Gastrocnemius medialis (tissue), 4 donors: Measurements from ENCODE around the gene ACO1. TPM values are rescaled to one million over a fixed set of nuclear protein-coding genes. Genes with fewer than 3 reads are reported as not detected.

Experiments used
- ATAC-seq, 2 donors: fragments of 150-250 bp; one replicate each; pipeline ENCODE4 v1.9.1; 2016
- DNase-seq, 2 donors: peaks; one replicate each; pipeline ENCODE4 v3.0.0-alpha.2; 2019
- H3K27ac ChIP-seq, 4 donors: fragments of 200-600 bp; sonication (generic); 1 replicate in 1 of 4; 2 replicates in 3 of 4; pipeline ENCODE4 v1.5.1; 2016 to 2018; ENCODE audit warnings: mild to moderate bottlenecking in 2 of 4, moderate library complexity in 1 of 4
- H3K27me3 ChIP-seq, 3 donors: fragments of 200-600 bp; sonication (generic) in 2 of 3; 1 replicate in 1 of 3; 2 replicates in 2 of 3; pipeline versions ENCODE4 v1.5.1 to v1.6.0; 2016 to 2019; ENCODE audit warnings: mild to moderate bottlenecking in 1 of 3, moderate library complexity in 1 of 3
- H3K36me3 ChIP-seq, 2 donors: fragments of 200-600 bp; sonication (generic) in 1 of 2; one replicate each; pipeline ENCODE4 v1.5.1; 2017 to 2018
- H3K4me1 ChIP-seq, 2 donors: fragments of 200-600 bp; sonication (generic) in 1 of 2; one replicate each; pipeline ENCODE4 v1.5.1; 2016 to 2017; ENCODE audit warnings: mild to moderate bottlenecking in 2 of 2
- H3K4me3 ChIP-seq, 4 donors: fragments of 200-600 bp; sonication (generic) in 3 of 4; 1 replicate in 1 of 4; 2 replicates in 3 of 4; pipeline ENCODE4 v1.5.1; 2016 to 2019; ENCODE audit warnings: mild to moderate bottlenecking in 2 of 4
- H3K9me3 ChIP-seq, 3 donors: fragments of 200-600 bp; sonication (generic) in 2 of 3; 1 replicate in 1 of 3; 2 replicates in 2 of 3; pipeline ENCODE4 v1.5.1; 2016 to 2019
- CTCF ChIP-seq, 5 experiments: fragments of 450-650 bp in 3 of 5; fragments of 200-600 bp in 2 of 5; sonication (generic) in 2 of 5; IDR thresholded peaks in 4 of 5; conservative IDR thresholded peaks in 1 of 5; 1 replicate in 4 of 5; 2 replicates in 1 of 5; pipeline ENCODE4 v1.5.1; 2016 to 2019; ENCODE audit warnings: antibody characterized with exemption in 5 of 5, mild to moderate bottlenecking in 3 of 5, moderate library complexity in 3 of 5
- POLR2A ChIP-seq, 2 donors: fragments of 450-650 bp; IDR thresholded peaks; one replicate each; pipeline ENCODE4 v1.6.1; 2017; ENCODE audit warnings: antibody characterized with exemption in 2 of 2, mild to moderate bottlenecking in 2 of 2, moderate library complexity in 2 of 2
- in situ Hi-C, 4 donors: fragments of 200-750 bp; cut with MboI; loops; one replicate each; pipeline versions ENCODE4 v1.15.0 to v1.8.0; 2017; ENCODE audit warnings: low sequenced_read_pairs in 4 of 4
- intact Hi-C: fragments of 100-400 bp; cut with DNase I; formaldehyde crosslinking; loops from one replicate; pipeline ENCODE4 v1.15.1; 2023; ENCODE audit warnings: low total_unique reads
- total RNA-seq, 4 donors: library from RNA; depleted of rRNA; stranded (reverse); fragments of >200 nt; gene quantifications; one replicate each; pipeline versions ENCODE4 v1.1.0 to v1.2.3, GENCODE V29; 2016

ACO1 gene
- total RNA-seq, 4 donors from 2014 or later = 28.3 to 35.0 (median 30.3) TPM

- Histone ChIP-seq H3K4me3 (no peak overlapping the region), H3K9me3 (no peaks in the 10 kb centered on the region), H3K4me1 (no peaks in the 10 kb centered on the region), H3K36me3 (peaks cover 0 to 35% of the 10 kb centered on the region in 2 donors), H3K27ac (no peak overlapping the region), H3K27me3 (no peaks in the 10 kb centered on the region)
- intact Hi-C loops (no loop called here), in situ Hi-C loops (no loop called here)
- DNase-seq (no peak), ATAC-seq (no peak)
- TF ChIP-seq POLR2A (IDR thresholded peaks at IDR 0.05) = no peak
- TF ChIP-seq CTCF (IDR thresholded peaks at IDR 0.05 in 4 of 5, conservative IDR thresholded peaks at IDR 0.05 in 1 of 5) = no peak
These were observed 113.5 kb downstream of the ACO1 start for GRCh38 chr9:32497921-32498320.

- TF ChIP-seq CTCF (IDR thresholded peaks at IDR 0.05 in 4 of 5, conservative IDR thresholded peaks at IDR 0.05 in 1 of 5) = no peak
- TF ChIP-seq POLR2A (IDR thresholded peaks at IDR 0.05) = no peak
- no peak for ATAC-seq
- intact Hi-C loops = no loop called here
- Histone ChIP-seq H3K27me3 (no peaks in the 10 kb centered on the region), H3K9me3 (no peaks in the 10 kb centered on the region), H3K27ac (no peak overlapping the region), H3K4me3 (no peak overlapping the region), H3K36me3 (peaks cover 0 to 35% of the 10 kb centered on the region in 2 donors), H3K4me1 (no peaks in the 10 kb centered on the region)
- in situ Hi-C loops = loop anchor here in 1 of 4 donors (10.0 kb wide), 1 partner anchor 64 kb away; no protein-coding TSS in a partner anchor
- DNase-seq = no peak
These were observed 116.3 kb downstream of the ACO1 start for GRCh38 chr9:32500768-32501167.

- DNase-seq (no peak), ATAC-seq (no peak)
- Histone ChIP-seq H3K9me3 (no peaks in the 10 kb centered on the region), H3K27me3 (no peaks in the 10 kb centered on the region), H3K27ac (no peak overlapping the region), H3K4me1 (peaks cover 0 to 4% of the 10 kb centered on the region in 2 donors), H3K4me3 (no peak overlapping the region), H3K36me3 (peaks cover 0 to 26% of the 10 kb centered on the region in 2 donors)
- intact Hi-C loops = no loop called here
- TF ChIP-seq POLR2A (IDR thresholded peaks at IDR 0.05) (no peak), CTCF (IDR thresholded peaks at IDR 0.05 in 4 of 5, conservative IDR thresholded peaks at IDR 0.05 in 1 of 5) (no peak)
- in situ Hi-C loops = loop anchor here in 1 of 4 donors (10.0 kb wide), 1 partner anchor 63 kb away; no protein-coding TSS in a partner anchor
These were observed 117.4 kb downstream of the ACO1 start for GRCh38 chr9:32501868-32502267.

GRCh38 chr9:32502464-32502863 lies 118.0 kb downstream of the ACO1 start:
- Histone ChIP-seq H3K36me3 (peaks cover 0 to 26% of the 10 kb centered on the region in 2 donors), H3K27ac (no peak overlapping the region), H3K27me3 (no peaks in the 10 kb centered on the region), H3K4me1 (peaks cover 0 to 6% of the 10 kb centered on the region in 2 donors), H3K9me3 (no peaks in the 10 kb centered on the region), H3K4me3 (no peak overlapping the region)
- no peak for ATAC-seq
- no peak for DNase-seq
- intact Hi-C loops (no loop called here), in situ Hi-C loops (loop anchor here in 1 of 4 donors (10.0 kb wide), 1 partner anchor 62 kb away; no protein-coding TSS in a partner anchor)
- TF ChIP-seq CTCF (IDR thresholded peaks at IDR 0.05 in 4 of 5, conservative IDR thresholded peaks at IDR 0.05 in 1 of 5) (no peak), POLR2A (IDR thresholded peaks at IDR 0.05) (no peak)

- in situ Hi-C loops = loop anchor here in 1 of 4 donors (10.0 kb wide), 1 partner anchor 62 kb away; no protein-coding TSS in a partner anchor
- ATAC-seq (no peak), DNase-seq (no peak)
- Histone ChIP-seq H3K27me3 (no peaks in the 10 kb centered on the region), H3K4me3 (no peak overlapping the region), H3K36me3 (peaks cover 0 to 21% of the 10 kb centered on the region in 2 donors), H3K4me1 (peaks cover 0 to 6% of the 10 kb centered on the region in 2 donors), H3K27ac (no peak overlapping the region), H3K9me3 (no peaks in the 10 kb centered on the region)
- intact Hi-C loops = no loop called here
- TF ChIP-seq POLR2A (IDR thresholded peaks at IDR 0.05) (no peak), CTCF (IDR thresholded peaks at IDR 0.05 in 4 of 5, conservative IDR thresholded peaks at IDR 0.05 in 1 of 5) (no peak)
These were observed 118.6 kb downstream of the ACO1 start for GRCh38 chr9:32503008-32503407.
